Measurements from ENCODE around the gene DMD.

The DMD gene

DNA sequence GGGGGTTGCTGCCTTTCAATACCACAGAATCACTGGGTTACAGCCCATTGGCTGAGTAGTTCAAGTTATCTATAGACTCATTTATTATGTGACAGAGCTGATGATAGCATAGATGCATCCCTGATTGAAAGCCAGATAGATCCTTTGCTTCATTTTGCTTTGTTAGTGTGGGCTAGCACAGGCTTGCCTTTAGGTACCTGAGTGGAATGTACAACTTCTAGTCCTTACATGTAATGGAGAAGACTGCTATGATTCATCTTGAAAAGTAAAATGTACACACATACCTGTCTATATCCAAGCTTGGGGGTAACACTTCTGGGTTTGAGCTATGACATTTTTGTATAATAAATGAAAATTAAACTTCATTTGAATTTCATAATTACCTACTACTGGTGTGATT lies 1913.5 kb downstream of the DMD start:
- DNase-seq (ENCODE audit: low read depth in 2 of 2), result no peak

DNA sequence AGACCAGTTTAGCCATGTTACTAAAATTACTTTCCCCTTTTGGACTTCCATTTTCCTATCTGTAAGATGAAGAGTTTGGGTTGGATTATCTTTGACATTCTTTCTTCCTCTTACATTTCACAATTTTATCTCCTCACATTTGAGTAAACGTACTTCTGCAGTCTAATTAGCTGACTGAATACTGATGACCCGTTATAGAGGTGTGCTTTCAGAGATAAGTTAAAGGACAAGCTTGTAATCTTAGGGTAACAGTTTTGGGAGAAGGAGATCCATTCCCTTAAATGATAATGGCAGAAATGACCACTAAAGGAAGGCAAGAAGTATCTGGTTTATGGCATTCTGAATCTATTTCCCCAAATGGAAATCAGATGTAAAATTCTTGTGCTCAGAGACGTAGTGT lies 1916.9 kb downstream of the DMD start:
- no peak for DNase-seq (ENCODE audit: low read depth in 2 of 2)

- DNase-seq (ENCODE audit: low read depth in 2 of 2), result no peak
Measured at GRCh38 chrX:31293409-31293808, 1917.9 kb downstream of the DMD start.

DNA sequence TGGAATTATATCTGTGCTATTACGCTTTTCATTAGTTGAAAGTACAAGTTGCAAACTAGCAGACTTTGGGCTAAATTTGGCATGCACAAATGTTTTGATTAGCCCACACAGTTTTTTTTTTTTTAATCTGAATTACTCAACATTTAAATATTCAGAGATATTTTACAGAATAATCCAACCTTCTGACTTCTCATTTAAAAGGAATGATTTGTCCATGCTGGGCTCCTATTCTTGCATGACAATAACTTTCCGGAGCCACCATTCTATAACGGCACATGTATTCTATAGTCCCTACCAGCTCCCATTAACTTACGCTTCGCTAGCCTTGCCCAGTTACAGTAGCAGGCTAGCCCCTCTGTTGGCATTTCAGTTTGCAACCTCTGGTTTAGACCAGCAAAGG lies 1920.2 kb downstream of the DMD start:
- no peak for DNase-seq (ENCODE audit: low read depth in 2 of 2)

DNA sequence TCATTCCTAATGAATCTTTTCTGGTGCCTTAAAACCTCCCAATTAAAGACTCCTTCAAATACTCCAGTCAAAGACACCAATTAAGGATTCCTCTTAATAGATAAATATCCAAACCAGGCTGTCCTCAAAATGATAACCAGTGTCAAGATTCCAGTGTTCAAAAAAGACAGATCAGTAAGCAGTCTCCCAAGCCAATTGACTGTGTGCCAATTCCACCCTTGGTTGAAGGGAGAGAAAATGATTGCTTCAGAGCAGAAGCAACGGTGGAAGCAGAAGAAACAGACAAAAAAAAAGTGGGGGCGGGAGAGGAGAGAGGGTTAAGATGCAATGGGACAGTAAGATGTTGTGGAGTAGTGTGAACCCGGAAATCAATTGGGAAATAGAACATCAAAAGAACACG lies 1923.5 kb downstream of the DMD start:
- DNase-seq (ENCODE audit: low read depth in 2 of 2), result no peak

DNA sequence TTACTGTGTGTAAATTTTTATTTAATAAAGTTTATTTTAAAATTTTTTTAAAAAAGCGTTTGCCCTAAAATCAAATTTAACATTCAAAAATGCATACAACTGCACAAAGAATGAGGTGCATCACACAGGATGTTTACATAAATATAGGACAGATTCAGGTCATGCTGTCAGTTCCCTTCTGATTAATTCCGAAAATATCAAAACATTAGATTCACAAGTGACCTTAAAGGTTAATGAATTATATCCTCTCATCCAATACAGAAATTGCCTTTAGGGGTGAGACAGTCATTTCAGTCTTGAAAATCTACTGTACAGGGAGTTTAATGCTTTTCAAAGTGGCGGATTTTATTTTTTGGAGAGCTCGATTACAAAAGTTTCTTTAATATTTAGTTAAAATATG lies 1930.8 kb downstream of the DMD start:
- no peak for DNase-seq (ENCODE audit: low read depth in 2 of 2)

DNA sequence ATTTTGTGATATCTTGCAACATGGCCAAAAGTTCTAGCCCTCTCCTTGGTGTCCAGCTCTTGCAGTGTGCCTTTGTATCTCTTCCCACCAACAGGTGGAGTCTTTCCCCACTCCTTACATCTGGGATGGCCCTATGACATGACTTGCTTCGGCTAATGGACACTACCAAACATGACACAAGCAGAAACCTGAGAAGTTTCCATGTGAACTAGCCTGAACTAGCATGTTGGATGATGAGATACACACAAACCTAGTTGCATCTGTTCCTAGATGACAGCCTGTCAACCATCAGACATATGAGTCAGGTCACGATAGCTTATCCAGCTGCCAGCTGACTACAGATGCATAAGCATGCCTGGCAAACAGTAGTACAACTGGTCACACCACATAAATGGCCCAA lies 1932.0 kb downstream of the DMD start:
- no peak for DNase-seq (ENCODE audit: low read depth in 2 of 2)

- DNase-seq (ENCODE audit: low read depth in 2 of 2), result no peak
Measured at GRCh38 chrX:31272472-31272775, 1938.9 kb downstream of the DMD start.

DNA sequence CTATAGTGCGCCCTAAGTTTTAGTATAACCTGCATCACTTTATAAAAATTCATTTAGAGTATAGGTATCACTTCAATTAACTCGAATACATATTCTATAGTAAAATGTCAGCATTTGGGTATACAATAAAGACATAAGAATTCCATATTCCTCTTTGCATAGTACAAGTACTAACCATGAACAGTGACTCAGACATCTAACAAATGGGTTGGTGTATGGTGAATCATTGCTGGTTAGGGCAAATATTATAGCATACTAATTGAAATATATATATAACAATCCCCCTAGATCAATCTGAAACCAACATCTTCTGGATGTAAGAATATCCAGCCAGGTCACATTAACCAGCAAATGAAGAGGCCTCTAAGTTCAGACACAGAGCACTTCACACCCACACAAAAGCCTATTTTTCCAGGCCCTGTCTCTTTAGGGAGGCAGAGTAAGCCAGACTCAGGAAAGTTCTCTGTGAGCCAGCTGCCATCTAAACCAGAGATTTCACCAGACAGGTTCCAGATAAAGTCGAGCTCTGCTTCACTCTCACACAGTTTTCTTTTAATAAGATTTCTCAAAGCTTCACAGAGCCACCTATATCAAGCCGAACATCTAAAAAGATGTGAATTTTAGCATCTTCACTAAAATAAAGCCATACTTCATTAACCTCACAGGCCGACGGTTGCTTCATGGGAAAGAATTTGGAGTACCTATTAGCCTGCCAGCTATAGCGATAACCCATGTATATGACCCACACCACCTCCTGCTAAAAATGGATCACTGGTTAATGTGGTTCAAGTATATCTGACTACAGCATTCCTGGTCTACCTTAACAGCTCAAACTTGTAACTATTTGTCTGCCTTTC lies 1939.5 kb downstream of the DMD start:
- DNase-seq (ENCODE audit: low read depth in 2 of 2), result no peak

DNA sequence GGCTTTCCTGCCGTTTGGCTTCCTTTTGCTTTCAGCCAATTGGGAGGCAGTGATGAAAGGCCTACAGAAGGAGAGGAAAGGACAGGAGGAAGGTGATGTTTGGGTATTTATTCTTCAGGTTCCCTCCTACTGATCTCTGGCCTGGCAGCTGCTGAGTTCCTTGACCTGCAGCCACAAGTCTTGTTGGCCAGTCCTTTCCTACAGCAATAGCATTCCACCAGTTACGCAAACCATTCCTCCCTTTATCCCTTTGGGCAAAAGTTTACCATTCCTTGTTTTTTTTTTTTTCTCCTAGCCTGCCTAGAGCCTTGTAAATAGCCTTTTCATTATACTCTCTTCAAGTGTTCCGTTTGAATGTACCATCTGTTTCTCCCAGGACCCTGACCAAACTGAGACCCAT lies 1941.4 kb downstream of the DMD start:
- DNase-seq (ENCODE audit: low read depth in 2 of 2), result no peak

- no peak for DNase-seq (ENCODE audit: low read depth in 2 of 2)
Measured at GRCh38 chrX:31268359-31268758, 1943.0 kb downstream of the DMD start.

GRCh38 chrX:31266203-31267076 lies 1944.9 kb downstream of the DMD start:
- DNase-seq (ENCODE audit: low read depth in 2 of 2), result no peak

- DNase-seq (ENCODE audit: low read depth in 2 of 2), result no peak
Measured at GRCh38 chrX:31265383-31265782, 1946.0 kb downstream of the DMD start.

DNA sequence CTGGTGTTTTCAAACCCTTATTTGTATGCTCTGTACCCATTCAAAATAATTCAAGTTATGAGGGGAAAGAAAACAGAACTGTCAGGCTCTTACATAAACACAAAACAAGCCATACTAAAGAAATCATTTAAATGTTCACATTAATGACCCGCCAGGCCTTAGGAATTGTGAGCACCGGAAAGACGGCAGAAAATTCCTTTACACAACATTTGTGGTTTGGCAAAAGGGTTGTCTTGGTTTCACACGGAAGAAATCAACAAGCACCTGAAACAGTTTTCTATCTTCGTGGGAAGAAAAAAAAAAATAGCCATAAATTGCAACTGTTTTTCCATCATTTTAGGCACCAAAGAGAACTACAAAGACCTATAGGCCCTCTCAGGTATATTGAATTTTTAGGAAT lies 1951.0 kb downstream of the DMD start:
- no peak for DNase-seq (ENCODE audit: low read depth in 2 of 2)

DNA sequence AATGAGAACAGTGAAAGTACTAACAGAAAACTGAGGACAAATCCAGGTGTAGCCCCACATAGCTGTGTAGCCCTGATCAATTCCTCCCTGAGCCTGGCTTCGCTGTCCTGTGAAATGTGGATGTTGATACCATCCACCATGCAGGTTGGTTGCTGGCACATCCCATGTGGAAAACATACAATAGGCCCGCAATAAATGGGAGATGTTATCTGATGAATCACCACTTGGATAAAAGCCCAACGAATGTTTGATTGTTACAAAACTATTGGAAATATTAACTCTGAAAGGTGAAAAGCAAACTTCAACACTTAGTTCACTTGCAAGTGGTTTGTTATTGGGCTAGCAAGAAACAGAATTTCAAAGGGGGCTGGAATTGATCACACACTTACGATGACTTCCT lies 1953.2 kb downstream of the DMD start:
- no peak for DNase-seq (ENCODE audit: low read depth in 2 of 2)

- no peak for DNase-seq (ENCODE audit: low read depth in 2 of 2)
Measured at GRCh38 chrX:31255310-31256033, 1955.9 kb downstream of the DMD start.

DNA sequence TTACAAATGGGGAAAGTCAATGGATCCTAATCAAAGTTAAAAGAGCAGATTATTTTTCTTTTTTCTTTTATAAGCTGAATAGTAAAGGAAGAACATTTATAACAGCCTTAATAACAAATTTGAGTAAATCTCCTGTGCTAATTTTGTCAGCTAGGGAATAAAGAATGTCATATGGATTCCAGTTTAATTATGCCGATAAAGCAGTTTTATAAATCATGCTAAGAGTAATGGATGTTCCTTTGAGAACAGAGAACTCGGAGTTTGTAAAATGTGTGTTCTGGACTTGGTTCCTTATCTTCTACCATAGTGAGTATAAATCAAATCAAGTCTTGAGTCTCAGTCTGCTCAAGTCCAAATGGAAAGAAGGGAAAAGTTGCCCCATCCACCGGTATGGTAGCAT lies 1959.2 kb downstream of the DMD start:
- DNase-seq (ENCODE audit: low read depth in 2 of 2), result no peak

- DNase-seq (ENCODE audit: low read depth in 2 of 2), result no peak
Measured at GRCh38 chrX:31251336-31251735, 1960.0 kb downstream of the DMD start.

- DNase-seq (ENCODE audit: low read depth in 2 of 2), result no peak
Measured at GRCh38 chrX:31245714-31246113, 1965.6 kb downstream of the DMD start.

DNA sequence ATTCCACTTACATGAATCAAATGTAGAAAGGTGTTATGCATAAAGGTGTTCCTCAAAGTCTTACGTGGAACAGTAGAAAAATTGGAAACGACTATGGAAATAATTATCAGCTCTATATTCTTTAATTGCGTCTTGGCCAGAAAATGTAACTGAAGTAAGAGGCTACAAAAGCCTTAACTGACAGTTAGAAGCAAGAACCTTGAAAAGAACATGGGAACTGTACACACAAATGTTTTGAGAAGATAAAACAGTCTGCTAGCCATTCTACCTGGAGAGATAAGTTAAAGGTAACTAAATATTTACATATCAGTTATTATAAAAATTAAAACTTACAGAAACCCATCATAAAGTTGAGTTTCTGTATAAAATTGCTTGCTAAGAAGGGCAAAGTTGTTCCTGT lies 1967.5 kb downstream of the DMD start:
- no peak for DNase-seq (ENCODE audit: low read depth in 2 of 2)

DNA sequence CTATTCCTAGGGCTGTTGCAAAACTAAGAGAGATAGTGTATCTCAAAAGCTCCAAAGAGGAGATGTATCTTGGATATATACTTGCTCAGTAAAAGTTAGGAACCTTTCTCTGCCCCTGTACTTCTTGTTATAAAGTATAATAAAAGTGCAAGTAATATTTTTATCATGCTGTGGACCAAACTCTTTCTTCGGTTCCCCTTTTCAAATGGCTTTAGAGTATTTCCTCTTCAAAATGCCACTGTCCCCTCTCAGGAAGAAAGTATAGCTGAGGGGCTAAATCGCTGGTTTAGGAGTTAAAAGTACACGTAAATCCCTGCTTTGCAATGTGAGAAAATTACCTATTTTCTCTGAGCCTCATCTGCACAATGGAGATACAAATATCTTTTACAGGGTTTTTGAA lies 1970.4 kb downstream of the DMD start:
- no peak for DNase-seq (ENCODE audit: low read depth in 2 of 2)

GRCh38 chrX:31237189-31237588 lies 1974.2 kb downstream of the DMD start:
- DNase-seq (ENCODE audit: low read depth in 2 of 2), result no peak

GRCh38 chrX:31236231-31236630 lies 1975.1 kb downstream of the DMD start:
- no peak for DNase-seq (ENCODE audit: low read depth in 2 of 2)

Data from stimulated activated CD4-positive, alpha-beta T cell treated with anti-CD3 and anti-CD28 coated beads, Interleukin-1b, Interleukin-23, amount 100 ng/mL, for 1 hour (primary cell).